Endometrial microvascular endothelial cells (primary cell): Measurements from ENCODE around the gene DMD. TPM values are rescaled to one million over a fixed set of nuclear protein-coding genes. Genes with fewer than 3 reads are reported as not detected.

Source experiments
- in situ Hi-C: cut with HindIII; loops from 2 replicates; pipeline ENCODE4 v1.10.0; 2017; ENCODE audit warnings: low sequenced_read_pairs, low pct_unique_long_range_greater_than_20kb; ENCODE audit errors: inconsistent ontology term
- total RNA-seq: library from RNA; depleted of rRNA; stranded (reverse); fragments of >200 nt; gene quantifications from one replicate; pipeline ENCODE4 v1.2.3, GENCODE V29; 2015; ENCODE audit errors: inconsistent ontology term

Gene DMD
- total RNA-seq, 1 donor from 2014 or later = 1.2 TPM

GRCh38 chrX:31186693-31187338, 2024.5 kb downstream of the DMD start:
- in situ Hi-C loops = no loop called here

GRCh38 chrX:31185884-31186283, 2025.5 kb downstream of the DMD start:
- in situ Hi-C loops = no loop called here

- in situ Hi-C loops = no loop called here
Measured at GRCh38 chrX:31181377-31182000, 2029.9 kb downstream of the DMD start.

GRCh38 chrX:31179203-31179602, 2032.1 kb downstream of the DMD start:
- in situ Hi-C loops = no loop called here

- in situ Hi-C loops = no loop called here
Measured at GRCh38 chrX:31178769-31179125, 2032.6 kb downstream of the DMD start.

- in situ Hi-C loops = no loop called here
Measured at GRCh38 chrX:31178064-31178768, 2033.1 kb downstream of the DMD start.

- in situ Hi-C loops = no loop called here
Measured at GRCh38 chrX:31170792-31171191, 2040.6 kb downstream of the DMD start.

- in situ Hi-C loops = no loop called here
Measured at GRCh38 chrX:31168551-31168950, 2042.8 kb downstream of the DMD start.

GRCh38 chrX:31166832-31167231, 2044.5 kb downstream of the DMD start:
- in situ Hi-C loops = no loop called here

- in situ Hi-C loops = no loop called here
Measured at GRCh38 chrX:31166416-31166815, 2044.9 kb downstream of the DMD start.

- in situ Hi-C loops = no loop called here
Measured at GRCh38 chrX:31165241-31166035, 2045.9 kb downstream of the DMD start.

GRCh38 chrX:31154946-31155345, 2056.4 kb downstream of the DMD start:
- in situ Hi-C loops = no loop called here

- in situ Hi-C loops = no loop called here
Measured at GRCh38 chrX:31153475-31154047, 2057.8 kb downstream of the DMD start.

- in situ Hi-C loops = no loop called here
Measured at GRCh38 chrX:31147175-31147574, 2064.2 kb downstream of the DMD start.

GRCh38 chrX:31139961-31140360, 2071.4 kb downstream of the DMD start:
- in situ Hi-C loops = no loop called here

- in situ Hi-C loops = no loop called here
Measured at GRCh38 chrX:31138124-31138523, 2073.2 kb downstream of the DMD start.

GRCh38 chrX:31136144-31136611, 2075.2 kb downstream of the DMD start:
- in situ Hi-C loops = no loop called here

- in situ Hi-C loops = no loop called here
Measured at GRCh38 chrX:31132821-31133241, 2078.5 kb downstream of the DMD start.
